GM18502 (cell line): ENCODE data around the gene PPP2R5A.

ENCODE experiments used
- ATAC-seq: cut with Tn5 transposase; IDR thresholded peaks from one replicate; pipeline ENCODE4 v1.9.1; 2021; ENCODE audit warnings: mild to moderate bottlenecking; ENCODE audit not compliant: unreplicated experiment, poor library complexity

PPP2R5A gene

DNA sequence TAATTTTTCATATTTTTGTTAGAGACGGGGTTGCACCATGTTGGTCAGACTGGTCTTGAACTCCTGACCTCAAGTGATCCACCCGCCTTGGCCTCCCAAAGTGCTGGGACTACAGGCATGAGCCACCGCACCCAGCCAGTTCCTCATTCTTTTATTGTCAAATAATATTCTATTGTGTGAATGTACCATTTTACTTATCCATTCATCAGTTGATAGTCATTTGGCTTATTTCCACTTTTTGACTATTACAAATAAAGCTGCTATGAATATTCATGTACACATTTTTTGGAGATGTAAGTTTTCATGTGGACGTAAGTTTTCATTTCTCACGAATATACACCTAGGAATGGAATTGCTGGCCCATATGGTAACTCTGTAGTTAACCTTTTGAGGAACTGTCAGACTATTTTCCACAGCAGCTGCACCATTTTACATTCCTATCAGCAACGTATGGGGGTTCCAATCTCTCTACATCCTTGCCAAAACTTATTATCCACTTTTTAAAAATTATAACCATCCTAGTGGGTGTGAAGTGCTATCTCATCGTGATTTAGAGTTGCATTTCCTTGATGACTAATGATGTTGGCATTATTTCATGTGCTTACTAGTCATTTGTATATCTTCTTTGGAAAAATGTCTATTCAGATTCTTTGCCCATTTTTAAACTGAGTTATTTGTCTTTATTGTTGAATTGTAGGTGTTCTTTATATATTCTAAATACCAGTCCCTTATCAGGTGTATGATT lies 116.8 kb downstream of the PPP2R5A start:
- ATAC-seq: no peak

DNA sequence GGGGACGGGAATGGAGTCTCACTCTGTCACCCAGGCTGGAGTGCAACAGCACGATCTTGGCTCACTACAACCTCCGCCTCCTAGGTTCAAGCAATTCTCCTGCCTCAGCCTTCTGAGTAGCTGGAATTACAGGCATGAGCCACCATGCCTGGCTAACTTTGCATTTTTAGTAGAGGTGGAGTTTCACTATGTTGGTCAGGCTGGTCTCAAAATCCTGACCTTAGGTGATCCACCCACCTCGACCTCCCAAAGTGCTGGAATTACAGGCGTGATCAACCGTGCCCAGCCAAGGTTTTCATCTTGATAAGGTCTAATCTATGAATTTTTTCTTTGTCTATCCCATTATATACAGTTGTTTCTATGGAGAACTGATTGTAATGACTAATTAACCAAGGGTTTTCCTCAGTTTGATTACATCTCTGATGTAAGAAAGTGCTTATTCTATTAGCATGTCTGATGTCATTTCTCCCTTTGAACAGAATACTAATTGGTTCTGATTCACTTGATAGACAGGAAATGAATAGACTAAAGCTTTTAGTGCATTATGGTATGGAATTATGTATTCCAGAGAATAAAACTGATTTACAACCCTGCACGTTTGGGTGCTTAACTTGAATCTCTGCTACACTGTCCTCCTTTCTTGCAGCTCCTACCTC lies 117.6 kb downstream of the PPP2R5A start:
- ATAC-seq: no peak

DNA sequence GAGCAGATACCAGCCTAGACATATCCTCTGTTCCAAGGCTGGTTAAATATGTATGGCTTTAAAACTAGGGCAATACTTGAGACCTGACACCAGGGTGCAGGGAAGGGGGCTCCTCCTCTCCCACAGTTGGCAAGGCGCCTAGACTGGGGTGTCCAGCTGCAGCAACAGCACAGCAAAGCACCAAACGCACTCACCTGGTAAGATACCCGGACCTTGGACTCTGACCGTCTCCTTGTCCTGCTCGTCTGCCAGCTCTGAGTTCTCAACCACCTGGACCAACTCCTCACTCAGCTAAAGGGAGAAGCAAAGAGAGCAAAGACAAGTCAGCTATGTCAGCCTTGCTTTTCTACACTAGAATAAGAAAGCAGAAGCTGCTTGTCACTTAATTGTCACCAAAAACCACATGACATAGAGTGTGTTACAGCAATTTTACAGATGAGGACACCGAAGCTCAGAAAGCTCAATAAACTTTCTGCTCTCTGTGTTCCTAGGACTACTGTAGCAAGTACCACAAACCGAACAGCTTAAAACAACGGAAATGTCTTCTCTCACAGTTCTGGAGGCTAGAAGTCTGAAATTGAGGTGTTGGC lies 125.1 kb downstream of the PPP2R5A start:
- ATAC-seq: no peak
